HG03439 (cell line): ENCODE measurements around the gene PYGL.
"Not testable (repeated sequence)": the region's sequence is repeated elsewhere in the genome, so short reads cannot be mapped to it uniquely, and the experiment has no call there.

ENCODE experiments used
- ATAC-seq: cut with Tn5 transposase; IDR thresholded peaks from one replicate; pipeline ENCODE4 v1.9.1; 2021; ENCODE audit warnings: mild to moderate bottlenecking, moderate library complexity; ENCODE audit not compliant: unreplicated experiment

The PYGL gene

GRCh38 chr14:50955373-50956043 is 11.2 kb upstream of the PYGL start:
- ATAC-seq: no peak

- no peak for ATAC-seq
Observed at GRCh38 chr14:50954811-50955372, 10.6 kb upstream of the PYGL start.

- no peak for ATAC-seq
Observed at GRCh38 chr14:50953502-50953901, 9.2 kb upstream of the PYGL start.

- ATAC-seq: no peak
Observed at GRCh38 chr14:50951032-50951431, 6.7 kb upstream of the PYGL start.

GRCh38 chr14:50948205-50948604 is 3.9 kb upstream of the PYGL start:
- ATAC-seq: no peak

DNA sequence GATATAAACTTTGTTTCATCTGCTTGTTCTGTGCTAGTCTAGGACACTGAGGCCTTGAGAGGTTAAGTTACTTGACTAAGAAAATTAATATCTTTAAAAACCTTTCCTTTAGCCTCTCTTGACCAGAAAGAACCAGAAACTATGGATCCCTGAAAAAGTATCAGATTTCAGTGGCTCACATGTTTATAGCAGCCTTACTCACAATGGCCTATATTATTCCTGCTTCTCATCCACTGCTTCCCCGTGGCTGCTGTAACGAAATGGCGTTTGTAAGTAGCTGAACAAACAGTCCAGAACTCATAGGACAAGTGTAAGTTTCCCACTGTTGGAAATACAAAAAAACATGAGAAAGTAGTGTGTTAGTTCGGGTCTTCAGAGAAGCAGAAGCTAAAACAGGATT is 3.2 kb upstream of the PYGL start:
- no peak for ATAC-seq

- no peak for ATAC-seq
Observed at GRCh38 chr14:50946234-50946935, 2.1 kb upstream of the PYGL start.

DNA sequence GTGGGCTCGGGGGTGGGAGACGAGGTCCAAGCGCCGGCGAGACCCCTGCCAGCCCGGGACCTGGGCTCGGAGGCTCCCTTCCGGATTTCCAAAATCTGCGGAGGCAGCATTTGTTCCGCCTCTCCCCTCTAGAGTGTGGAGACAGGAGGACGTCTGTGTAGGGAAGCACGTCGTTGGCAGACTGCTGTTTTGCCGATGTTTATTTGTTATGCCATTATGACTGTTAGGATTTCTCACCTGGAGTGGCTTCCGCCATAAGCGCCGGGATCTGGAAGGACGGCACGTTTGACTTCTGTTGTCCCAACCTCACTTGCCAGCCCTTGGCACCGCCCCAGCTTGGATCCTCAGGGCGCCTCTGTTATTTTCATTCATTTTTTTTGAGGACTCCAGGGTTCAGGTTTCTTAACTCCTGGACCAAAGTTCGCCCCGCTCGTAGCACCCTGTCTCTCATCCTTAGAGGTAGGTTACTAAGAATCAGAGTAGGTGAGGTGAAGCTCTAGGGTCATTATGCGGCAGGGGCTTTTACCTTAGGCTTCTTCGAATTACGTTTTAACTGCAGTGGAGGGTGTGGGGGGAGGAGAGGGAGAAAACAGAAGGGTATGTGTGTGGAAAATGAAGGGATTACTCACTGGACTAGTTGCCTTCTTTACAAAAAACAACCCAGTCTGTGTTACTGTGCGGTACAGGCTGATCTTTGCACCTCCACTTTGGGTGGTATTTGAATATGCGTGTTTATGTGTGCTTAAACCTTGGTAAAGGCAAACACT is 547 bp upstream of the PYGL start:
- no peak for ATAC-seq

DNA sequence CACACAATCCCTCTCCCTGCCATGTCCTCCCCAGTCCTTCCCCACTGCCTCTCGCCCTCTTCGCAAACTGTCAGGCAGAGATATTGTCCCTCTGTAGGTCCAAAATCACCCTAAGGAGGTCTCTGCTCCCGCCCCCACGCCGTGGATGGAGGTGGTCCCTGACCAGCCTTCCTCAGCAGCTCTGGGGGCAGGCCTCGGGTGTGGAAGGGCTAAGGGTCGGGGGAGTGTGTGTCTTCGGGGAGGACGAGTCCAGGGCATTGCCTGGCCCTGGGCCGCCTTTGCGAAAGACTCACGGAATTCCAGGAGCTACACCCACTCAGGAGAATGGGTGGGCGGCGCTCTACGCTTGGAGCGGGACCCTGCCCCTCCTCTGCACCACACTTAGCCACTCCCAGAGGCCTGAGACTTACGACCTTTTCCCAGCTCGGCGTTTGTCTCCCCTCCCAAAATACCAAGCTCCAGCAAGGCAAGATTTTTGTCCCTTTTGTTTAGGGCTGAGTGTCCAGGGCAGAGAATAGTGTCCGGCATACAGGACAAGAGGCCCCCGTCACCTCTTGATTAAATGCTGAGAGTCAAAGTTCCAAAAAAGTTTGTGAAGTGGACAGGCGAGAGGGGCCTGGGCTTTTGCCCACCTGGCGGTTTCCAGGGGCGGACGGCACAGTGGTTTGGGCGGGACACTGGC is 881 bp downstream of the PYGL start:
- peak; percentile 22 for ATAC-seq

DNA sequence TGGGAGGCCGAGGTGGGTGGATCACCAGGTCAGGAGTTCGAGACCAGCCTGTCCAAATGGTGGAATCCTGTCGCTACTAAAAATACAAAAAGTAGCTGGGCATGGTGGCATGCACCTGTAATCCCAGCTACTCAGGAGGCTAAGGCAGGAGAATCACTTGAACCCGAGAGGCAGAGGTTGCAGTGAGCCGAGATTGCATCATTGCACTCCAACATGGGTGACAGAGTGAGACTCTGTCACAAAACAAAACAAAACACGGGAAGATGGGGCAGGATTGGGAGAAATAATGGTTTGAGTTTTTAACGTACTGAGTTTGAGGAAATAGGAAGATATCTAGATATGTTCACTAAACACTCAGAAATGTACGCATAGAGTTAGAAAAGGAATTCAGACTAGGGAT is 2.6 kb downstream of the PYGL start:
- ATAC-seq: not testable (repeated sequence)

- ATAC-seq: no peak
Observed at GRCh38 chr14:50941151-50941550, 3.1 kb downstream of the PYGL start.

DNA sequence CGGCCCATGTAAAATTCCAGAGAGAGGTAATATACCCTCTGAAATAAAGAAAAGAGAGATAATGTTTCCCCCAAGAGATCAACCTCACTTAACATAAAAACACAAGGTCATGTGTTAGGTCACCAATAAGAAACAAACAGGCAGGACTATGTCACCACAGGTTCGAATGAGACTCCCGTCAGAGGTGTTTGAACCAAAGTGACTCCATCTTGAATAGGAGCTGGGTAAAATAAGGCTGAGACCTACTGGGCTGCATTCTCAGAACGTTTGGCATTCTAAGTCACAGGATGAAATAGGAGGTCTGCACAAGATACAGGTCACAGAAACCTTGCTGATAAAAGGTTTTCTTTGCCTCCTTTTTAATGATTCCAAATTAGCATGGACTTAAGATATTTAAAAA is 6.5 kb downstream of the PYGL start:
- no peak for ATAC-seq

DNA sequence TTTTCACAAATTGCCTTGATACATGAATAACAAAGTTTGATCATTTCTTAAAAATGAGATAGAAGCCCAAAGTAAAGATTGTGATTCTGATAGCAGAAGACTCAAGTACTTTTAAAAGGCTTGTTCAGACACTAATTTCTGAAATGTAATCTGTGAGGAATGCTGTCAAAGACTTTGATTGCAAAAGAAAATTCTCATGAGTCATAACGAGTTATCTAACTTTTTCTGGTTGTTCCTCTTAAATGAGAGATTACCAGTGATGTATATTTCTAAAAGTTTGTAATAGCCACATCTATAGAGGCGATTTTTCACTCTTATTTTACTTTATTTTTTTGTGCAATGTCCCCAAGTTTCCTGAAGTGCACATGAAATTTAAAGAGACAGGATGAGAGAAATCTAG is 7.0 kb downstream of the PYGL start:
- no peak for ATAC-seq

- ATAC-seq: no peak
Observed at GRCh38 chr14:50936882-50937281, 7.4 kb downstream of the PYGL start.

DNA sequence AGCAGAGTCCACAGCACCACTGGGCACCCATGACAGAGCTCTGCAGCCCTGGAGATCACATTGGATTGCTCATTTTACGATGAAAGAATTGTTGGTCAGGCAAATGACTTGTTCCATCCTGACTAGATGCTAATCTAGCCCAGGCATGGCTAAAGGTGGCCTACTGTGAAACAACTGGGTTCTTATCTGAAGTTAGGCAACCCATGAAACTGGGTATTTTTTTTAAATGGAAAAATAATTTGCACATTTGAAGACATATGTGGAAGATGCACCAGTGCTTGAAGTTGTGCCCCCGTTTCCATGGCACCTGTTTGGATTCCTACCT is 8.3 kb downstream of the PYGL start:
- no peak for ATAC-seq

DNA sequence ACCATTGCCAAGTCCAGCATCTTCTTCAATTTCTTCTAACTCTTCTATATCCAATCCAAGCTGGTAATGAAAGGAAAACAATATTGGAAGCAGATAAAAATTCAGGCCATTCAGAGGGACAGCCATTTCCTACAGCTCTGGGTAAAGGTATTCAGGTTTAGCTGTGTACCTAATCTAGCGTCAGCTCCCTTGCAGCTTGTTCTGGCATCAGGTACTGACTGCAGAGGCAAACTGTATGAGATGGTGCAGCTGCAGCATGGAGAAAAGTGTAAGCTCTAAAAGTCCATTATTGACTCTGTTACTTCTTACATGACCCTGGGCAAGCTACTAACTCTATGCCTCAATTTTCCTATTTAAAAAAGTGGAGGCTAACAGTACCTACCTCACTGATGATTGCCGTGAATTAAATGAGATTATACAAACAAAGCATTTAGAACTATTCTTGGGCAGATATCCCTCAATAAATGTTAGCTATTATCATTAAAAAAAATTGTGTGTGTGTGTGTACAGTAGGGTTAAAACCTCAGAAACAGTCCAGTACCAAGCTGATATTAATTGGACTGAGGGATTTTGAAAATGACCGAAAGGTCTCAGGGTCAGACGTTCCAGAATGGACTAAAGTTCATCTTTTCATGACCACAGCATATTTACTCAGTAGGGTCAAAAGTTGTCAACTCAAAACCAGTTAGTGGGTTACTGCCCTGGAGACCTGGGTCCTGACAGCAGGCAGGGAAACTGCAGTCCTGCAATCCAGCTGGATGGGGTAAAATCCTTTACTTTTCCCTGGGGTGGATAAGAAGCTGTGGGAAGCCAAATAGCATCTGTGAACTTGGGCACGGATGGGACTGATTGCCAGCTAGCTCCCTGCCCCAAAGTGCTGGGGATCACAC is 8.9 kb downstream of the PYGL start:
- no peak for ATAC-seq

DNA sequence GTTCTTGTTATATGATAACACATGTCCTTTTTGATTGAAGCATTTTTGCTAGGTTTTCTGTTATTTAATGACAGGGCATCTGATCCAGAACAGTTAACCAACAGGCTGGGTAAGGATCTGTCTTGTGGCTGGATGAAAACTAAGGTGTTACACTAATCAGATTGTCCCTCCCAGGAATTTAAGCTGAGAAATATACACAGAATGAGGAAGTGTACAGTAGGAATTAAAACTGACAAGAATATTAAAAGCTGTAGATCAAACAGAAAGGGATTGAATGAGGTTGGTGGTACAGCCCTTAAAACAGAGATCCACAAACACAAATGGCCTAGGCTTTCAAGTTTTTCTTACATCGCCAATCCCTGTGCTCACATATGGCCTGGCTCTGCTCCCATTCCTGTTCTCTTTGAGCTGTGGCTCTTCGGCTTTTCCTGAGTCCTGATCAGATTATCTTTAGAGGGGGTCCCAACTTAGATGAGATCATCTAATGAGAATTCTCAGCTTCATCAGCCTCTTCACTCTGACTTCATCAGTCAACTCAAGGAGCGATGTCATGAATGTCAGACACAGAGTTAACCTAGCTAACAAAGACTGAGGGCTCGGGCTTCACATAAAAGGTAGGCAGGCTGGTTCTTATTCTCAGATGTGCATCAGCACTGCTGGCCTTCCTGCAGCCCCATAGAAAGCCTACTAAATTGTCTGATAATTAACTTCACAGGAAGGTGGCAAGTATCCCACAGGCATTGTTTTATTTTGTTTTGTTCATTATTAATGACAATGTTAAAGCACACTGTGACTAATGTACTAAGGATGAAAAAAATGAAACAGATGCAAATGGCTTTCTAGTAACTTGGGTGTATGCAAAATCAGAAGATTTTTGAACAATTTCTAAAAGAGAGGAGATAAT is 11.4 kb downstream of the PYGL start:
- ATAC-seq: no peak

DNA sequence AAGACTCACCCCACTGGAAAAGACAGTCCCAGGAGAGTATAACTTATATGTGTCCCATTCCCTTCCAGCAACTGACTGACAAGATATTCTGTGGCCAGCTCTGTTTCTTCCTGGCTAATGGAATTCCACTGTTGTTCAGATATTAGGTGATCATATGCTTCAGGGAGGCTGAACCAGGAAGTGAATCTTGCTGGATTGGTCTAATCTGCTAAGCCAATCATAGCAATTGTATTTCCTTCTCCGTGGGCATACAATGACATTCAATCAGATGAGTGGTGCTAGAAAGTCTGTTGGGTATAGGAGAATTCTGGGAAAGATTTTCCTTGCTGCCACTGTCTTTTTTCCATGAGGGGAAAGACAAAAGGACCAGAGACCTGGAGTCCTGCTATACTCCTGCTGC is 12.1 kb downstream of the PYGL start:
- ATAC-seq: no peak

DNA sequence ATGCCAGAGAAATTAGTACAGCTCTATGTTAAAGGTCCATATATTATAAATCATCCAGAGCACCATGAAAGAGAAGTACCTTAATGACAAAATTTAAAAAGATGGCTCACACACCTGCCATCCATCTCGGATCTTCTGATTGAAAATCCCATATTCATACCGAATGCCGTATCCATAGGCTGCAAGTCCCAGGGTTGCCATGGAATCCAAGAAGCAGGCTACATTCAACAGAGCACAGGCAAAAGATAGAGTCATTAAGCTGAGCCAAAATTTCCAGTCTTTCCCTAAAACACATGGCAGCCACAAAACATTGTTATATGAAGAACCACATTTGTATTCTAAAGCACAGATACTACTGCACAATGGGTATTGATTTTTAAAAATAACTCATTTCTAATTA is 12.7 kb downstream of the PYGL start:
- no peak for ATAC-seq
